Measurements from ENCODE around the gene DNAH3.
A peak's percentile ranks its signal among the peaks of the same experiment; 100 is the strongest.

DNAH3 gene

GRCh38 chr16:20903116-20903898 is 247.3 kb downstream of the DNAH3 start:
- no peak for DNase-seq (ENCODE audit: low spot score)
- TF ChIP-seq, protein P1, sequence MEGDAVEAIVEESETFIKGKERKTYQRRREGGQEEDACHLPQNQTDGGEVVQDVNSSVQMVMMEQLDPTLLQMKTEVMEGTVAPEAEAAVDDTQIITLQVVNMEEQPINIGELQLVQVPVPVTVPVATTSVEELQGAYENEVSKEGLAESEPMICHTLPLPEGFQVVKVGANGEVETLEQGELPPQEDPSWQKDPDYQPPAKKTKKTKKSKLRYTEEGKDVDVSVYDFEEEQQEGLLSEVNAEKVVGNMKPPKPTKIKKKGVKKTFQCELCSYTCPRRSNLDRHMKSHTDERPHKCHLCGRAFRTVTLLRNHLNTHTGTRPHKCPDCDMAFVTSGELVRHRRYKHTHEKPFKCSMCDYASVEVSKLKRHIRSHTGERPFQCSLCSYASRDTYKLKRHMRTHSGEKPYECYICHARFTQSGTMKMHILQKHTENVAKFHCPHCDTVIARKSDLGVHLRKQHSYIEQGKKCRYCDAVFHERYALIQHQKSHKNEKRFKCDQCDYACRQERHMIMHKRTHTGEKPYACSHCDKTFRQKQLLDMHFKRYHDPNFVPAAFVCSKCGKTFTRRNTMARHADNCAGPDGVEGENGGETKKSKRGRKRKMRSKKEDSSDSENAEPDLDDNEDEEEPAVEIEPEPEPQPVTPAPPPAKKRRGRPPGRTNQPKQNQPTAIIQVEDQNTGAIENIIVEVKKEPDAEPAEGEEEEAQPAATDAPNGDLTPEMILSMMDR (conservative IDR thresholded peaks at IDR 0.05; ENCODE audit: low read depth) = no peak
- H3K27ac ChIP-seq = peak overlapping the region; percentile 44; the same call in 1 of the 2 replicates
- ChIA-PET POLR2A (ENCODE audit: low non-redundant PET) (no interaction called here), CTCF (interaction anchor here (0.5 to 0.9 kb wide), 3 partner anchors 18 to 279 kb away, joined by 3 to 5 read pairs (median 3); no protein-coding TSS in a partner anchor)

GRCh38 chr16:20902426-20902825 is 248.2 kb downstream of the DNAH3 start:
- DNase-seq (ENCODE audit: low spot score) = no peak
- ChIA-PET CTCF (no interaction called here), POLR2A (ENCODE audit: low non-redundant PET) (no interaction called here)
- H3K27ac ChIP-seq = no peak overlapping the region
- TF ChIP-seq, protein P1 (conservative IDR thresholded peaks at IDR 0.05; ENCODE audit: low read depth) = no peak

- DNase-seq (ENCODE audit: low spot score) = peak; percentile 60
- POLR2A ChIA-PET (ENCODE audit: low non-redundant PET) = interaction anchor here (1.0 kb wide), 1 partner anchor 179 kb away, joined by 3 read pairs; no protein-coding TSS in a partner anchor
- CTCF ChIA-PET = no interaction called here
- TF ChIP-seq, protein P1 (conservative IDR thresholded peaks at IDR 0.05; ENCODE audit: low read depth) = no peak
- H3K27ac ChIP-seq = peak overlapping the region; percentile 89
These were observed 249.1 kb downstream of the DNAH3 start for GRCh38 chr16:20901436-20902112.

DNA sequence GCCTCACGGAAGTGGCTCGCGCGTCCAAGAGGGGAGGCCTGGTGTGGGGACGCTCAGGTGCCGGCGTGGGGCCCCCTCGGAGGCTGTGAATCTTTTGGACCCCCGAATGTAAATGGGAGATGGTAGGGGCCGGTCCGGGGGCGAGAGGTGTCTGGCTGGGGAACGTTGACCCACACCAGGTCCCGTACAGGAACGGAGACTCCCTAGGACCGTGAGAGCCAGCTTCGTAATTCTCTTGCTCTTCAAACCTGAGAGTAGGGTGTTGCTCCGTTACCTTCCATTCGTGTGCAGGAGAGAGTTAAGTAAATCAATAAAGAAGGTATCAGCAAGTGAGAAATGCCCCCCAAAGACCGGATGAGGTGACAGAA is 249.6 kb downstream of the DNAH3 start:
- CTCF ChIA-PET = no interaction called here
- TF ChIP-seq, protein P1 (conservative IDR thresholded peaks at IDR 0.05; ENCODE audit: low read depth) = no peak
- POLR2A ChIA-PET (ENCODE audit: low non-redundant PET) = interaction anchor here (1.0 to 1.3 kb wide), 2 partner anchors 49 to 180 kb away, joined by 3 read pairs; no protein-coding TSS in a partner anchor
- H3K27ac ChIP-seq = peak overlapping the region; percentile 89
- DNase-seq (ENCODE audit: low spot score) = peak; percentile 44

DNA sequence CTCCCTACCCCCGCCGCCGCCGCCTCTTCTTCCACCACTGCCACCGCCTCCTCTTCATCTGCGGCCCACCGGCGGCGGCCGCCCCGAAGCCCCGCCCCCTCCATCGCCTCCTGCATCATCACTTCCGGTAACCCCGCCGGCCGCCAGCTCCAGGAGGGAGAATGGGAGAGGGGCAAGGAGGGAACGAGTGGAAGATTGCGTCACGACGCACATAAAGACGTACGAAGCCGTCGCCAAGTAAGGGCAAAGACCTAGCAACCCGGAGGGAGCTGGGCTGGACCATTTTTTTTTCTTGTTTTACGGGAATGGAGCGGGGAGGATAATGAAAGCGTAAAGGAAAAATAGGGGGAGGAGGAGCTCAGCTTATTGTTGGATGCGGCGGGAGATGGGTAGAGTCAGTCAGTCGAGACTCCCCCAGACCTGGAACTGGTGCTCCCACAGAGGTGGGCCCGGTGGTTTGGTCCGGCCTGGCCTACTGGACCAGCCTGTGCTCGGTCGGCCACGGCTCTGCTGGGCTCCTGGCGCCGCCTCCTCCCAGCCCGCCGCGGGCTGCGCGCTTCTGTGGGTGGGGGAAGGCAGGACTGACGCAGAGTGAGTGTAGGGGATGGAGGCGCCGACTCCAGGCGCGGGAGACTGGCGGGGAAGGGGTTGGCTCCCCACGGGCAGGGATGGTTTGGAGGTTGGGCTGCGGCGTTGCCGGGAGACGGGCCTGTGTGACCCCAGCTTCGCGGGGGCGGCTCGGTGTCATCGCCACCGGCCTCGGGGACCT is 250.2 kb downstream of the DNAH3 start, which contains the start of the genes DCUN1D3 and LYRM1:
Gene DCUN1D3, minus strand, starts transcription at position 60 of the 769 bp plus-strand sequence. CDS start 37,820 bp downstream, outside the sequence.
Gene LYRM1, plus strand, starts transcription at position 473 of the 769 bp plus-strand sequence. CDS start 14,785 bp downstream, outside the sequence.
- TF ChIP-seq, protein P1 (conservative IDR thresholded peaks at IDR 0.05; ENCODE audit: low read depth) = no peak
- peak; percentile 97 for DNase-seq (ENCODE audit: low spot score)
- POLR2A ChIA-PET (ENCODE audit: low non-redundant PET) = interaction anchor here (0.7 to 1.3 kb wide), 3 partner anchors 35 to 62 kb away, joined by 3 read pairs; no protein-coding TSS in a partner anchor
- peak within 1 kb of the TSS; percentile 89 for H3K27ac ChIP-seq
- CTCF ChIA-PET = interaction anchor here (0.6 to 1.3 kb wide), 2 partner anchors 93 to 94 kb away, joined by 4 to 6 read pairs; partner anchors contain the start of genes ERI2 and REXO5
